Renal cortical epithelial cell (primary cell): ENCODE results near the gene DPF1. TPM values are rescaled to one million over a fixed set of nuclear protein-coding genes. Genes with fewer than 3 reads are reported as not detected.

Experiments
- DNase-seq: peaks from one replicate; pipeline ENCODE4 v3.0.0-alpha.2; 2011; ENCODE audit warnings: low read depth
- total RNA-seq: library from RNA; depleted of rRNA; stranded (reverse); fragments of >200 nt; gene quantifications from 2 replicates; pipeline ENCODE4 v1.2.3, GENCODE V29; 2014

Gene DPF1
- total RNA-seq, 1 donor from 2014 or later: 0.10 TPM

DNA sequence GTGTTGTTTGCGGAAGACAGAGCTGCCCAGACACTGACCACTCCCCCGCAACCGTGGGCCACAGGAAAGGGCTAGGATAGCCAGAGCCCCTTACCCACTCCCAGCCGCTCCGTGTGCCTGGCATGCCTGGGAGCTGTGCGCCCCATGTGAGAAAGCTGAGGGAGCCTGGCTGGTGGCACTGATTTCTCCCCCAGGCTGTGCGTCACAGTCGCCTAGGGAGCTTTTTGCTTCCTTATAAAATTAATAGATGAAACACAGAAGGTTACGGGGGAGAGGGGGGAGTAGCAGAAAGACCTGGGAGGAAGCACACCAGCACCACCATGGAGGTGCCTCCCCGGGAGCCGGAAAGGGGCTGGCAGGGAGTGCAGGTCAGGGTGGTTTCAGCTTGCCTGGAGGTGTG, 24.7 kb downstream of the DPF1 start:
- no peak for DNase-seq

DNA sequence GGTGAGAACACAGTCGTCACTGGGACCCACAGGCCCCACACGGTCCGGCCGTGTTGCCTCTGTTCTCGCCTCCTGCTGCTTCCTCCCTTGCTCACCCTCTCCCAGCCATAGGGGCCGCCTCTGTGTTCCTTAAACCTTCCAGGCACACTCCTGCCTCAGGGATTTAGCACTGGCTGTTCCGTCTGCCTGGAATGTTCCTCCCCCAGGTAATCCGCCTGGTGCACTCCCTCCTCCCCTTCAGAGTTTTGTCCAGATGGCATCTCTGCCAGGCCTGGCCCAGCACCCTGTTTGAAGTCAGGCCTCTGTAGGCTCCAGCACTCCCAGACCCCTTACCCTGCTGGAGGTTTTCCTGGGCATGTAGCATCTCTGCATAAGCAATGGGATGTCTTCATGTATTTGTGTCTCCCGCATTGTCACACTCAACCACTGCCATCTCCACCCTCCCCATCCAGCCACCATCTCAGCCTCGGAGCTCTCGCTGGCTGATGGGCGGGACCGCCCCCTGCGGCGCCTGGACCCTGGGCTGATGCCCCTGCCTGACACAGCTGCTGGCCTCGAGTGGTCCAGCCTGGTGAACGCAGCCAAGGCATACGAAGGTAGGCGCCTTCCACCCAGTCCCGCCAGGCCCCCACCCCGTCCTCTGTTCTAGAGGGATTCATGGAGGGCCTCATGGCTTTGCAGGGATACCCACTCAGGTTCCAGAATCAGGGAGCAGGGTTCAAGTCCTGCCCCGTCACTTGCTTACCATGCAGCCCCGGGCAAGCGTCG, 25.9 kb downstream of the DPF1 start:
- no peak for DNase-seq

- DNase-seq: no peak
Observed at GRCh38 chr19:38196948-38197656, 26.9 kb downstream of the DPF1 start.

- DNase-seq: no peak
Observed at GRCh38 chr19:38196245-38196837, 27.7 kb downstream of the DPF1 start.

DNA sequence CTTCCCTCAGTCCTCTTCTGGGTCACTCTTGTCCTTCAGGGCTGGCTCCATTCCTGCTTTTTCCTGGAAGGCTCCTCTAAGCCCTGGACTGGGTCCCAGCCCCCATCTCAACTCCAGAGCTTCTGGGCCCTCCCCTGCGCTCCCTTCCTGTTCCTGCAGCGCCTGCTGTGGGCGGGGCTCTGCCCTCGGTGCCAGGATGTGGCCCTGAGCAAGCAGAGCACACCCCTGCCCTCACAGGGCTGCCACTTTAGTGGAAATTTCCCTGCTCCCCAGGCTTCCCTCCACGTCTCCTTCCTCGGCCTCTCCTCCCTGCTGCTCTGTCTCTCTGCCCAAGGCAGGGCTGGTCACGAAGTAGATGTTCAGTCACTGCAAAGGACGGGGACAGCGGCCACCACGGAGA, 28.8 kb downstream of the DPF1 start:
- DNase-seq: no peak

GRCh38 chr19:38194061-38194701, 29.8 kb downstream of the DPF1 start:
- DNase-seq: peak; percentile 44

GRCh38 chr19:38193445-38193844, 30.6 kb downstream of the DPF1 start:
- DNase-seq: no peak

- DNase-seq: no peak
Observed at GRCh38 chr19:38191747-38192146, 32.3 kb downstream of the DPF1 start.

DNA sequence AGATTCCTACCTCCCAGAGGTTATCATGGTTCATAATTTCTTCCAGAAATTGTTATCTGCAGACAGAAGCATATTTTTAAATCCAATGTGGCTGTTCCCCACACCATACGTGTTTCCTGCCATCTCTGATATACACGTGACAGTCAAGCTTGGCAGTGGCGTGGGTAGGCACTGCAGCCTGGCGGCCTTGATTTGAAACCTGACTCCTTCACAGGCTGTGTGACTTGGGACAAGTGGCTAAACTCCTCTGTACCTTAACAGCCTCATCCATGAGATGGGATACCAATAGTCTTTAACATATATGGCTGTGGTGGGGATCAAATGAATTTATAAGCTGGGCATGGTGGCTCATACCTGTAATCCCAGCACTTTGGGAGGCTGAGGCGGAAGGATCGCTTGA, 33.2 kb downstream of the DPF1 start:
- no peak for DNase-seq

DNA sequence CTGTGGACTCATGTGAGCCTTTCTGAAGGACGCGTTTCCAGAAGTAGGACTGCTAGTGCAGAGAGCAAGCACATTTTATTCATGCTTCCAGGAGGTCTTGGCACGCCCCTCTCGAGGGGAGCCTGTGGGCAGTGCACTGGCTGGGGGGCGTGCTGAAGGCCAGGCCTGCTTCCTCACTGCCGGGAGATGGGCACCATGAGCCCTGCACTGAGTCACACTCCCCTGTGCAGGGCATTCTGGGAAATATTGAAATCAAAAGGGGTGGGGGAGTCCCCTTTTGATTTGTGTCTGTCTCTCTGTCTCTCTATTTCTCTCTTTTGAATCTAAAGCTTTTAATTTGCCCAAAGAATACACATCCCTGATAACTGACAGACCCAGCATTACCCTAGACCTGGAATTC, 34.0 kb downstream of the DPF1 start:
- DNase-seq: no peak

- DNase-seq: no peak
Observed at GRCh38 chr19:38185562-38185961, 38.5 kb downstream of the DPF1 start.

GRCh38 chr19:38184815-38185214, 39.2 kb downstream of the DPF1 start:
- DNase-seq: no peak

GRCh38 chr19:38183251-38183897, 40.6 kb downstream of the DPF1 start:
- DNase-seq: no peak

DNA sequence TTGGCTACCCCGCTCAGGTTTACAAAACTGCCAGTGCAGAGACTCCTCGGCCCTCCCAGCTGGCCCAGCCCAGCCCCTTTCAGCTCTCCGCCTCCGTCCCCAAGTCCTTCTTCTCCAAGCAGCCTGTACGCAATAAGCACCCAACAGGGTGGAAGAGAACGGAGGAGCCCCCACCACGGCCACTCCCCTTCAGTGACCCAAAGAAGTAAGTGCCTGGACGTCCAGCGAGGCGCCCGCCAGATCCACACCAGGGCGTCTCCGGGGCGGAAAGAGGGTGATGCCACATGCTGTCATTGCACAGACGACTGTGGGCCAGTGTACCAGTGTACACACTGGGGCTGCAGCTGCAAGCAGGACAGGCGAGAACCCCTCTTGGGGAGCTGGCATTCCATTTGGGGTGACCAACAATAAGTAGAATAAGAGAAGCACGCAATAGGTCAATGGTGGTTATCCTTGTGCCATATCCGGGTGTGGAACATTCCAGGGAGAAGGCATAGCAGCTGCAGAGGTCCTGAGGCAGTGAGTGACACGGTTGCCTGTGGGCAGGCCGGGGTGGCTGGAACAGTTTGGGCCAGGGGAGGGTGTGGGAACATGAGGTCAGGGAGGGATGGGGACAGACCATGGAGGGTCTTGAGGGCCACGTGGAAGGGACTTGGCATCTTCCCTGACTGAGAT, 41.3 kb downstream of the DPF1 start:
- DNase-seq: no peak

GRCh38 chr19:38180071-38180470, 44.0 kb downstream of the DPF1 start:
- no peak for DNase-seq

DNA sequence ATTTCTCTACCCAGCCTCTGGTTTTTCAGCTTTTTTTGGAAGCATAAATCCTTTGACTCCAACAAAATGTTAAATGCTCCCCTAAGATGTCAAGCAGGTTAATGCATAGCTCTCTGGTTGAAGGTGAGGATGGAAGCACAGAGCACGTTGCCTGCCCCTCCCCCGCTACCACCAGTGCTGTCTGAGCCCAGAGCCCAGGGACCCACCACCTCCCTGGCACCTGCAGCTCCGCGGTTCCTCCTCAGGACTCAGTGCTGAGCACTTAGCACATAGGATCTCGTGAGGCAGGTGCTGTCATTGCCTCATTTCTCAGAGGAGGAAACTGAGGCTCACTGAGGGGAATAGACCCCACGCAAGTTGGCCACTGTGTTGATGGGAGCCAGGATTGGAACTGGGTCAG, 48.6 kb downstream of the DPF1 start:
- no peak for DNase-seq

DNA sequence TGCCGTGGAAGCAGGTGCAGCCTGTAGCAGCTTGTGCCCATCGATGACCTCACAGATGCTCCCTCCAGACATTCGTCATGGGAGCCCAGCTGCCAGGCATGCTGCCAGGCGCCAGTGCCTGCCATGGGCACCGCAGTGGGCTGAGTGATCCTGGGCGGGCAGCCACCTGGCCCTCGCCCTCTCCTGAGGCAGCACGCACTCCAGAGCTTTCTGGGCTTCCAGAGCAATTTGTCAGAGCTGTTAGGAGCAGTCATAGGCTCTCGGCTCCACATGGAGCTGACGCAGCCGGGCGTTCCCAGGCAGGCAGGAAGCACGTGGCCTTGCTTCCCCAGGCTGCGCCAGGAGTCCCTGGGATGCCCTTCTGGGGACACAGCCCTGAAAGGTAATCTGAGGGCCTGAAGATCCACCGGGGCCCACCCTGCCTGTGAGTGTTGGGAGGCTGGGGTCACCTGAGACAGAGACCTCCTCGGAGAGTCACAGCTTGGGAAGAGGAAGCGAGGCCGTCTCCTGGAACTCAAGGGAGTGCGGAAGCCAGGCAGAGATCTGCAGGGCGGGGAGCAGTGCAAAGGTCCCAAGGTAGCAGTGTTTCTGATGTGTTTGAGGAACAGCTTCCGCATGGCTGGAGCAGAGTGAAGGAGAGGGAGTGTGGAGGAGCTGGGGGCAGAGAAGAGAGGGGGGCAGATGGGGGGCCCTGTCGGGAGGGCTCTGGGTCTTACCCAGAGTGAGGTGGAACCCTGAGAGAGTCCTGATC, 50.6 kb downstream of the DPF1 start:
- no peak for DNase-seq

- DNase-seq: no peak
Observed at GRCh38 chr19:38172001-38172400, 52.0 kb downstream of the DPF1 start.

DNA sequence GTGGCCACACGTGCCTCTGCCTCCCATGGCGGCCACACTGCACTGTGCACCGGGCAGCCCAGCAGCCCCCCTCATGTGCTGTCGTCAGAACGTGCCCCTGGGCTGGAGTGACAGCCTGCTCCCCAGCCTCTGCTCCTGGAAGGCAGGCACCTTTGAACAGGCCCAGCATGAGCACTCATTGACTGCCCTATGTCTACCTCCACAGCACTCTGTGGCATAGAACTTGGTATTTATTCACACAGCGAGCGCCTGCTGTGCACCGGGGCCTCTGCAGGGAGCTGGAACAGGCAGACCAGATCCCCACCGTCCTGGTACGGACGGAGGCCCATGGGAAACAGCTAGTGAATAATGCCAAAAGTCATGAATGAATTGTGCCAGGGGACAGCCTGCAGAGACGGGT, 53.7 kb downstream of the DPF1 start:
- no peak for DNase-seq

GRCh38 chr19:38168637-38169036, 55.4 kb downstream of the DPF1 start:
- no peak for DNase-seq

- DNase-seq: no peak
Observed at GRCh38 chr19:38165335-38165734, 58.7 kb downstream of the DPF1 start.
